HUES64 (cell line): Measurements from ENCODE around the gene DCST1. TPM values are rescaled to one million over a fixed set of nuclear protein-coding genes. Genes with fewer than 3 reads are reported as not detected.
"Not testable (repeated sequence)": the region's sequence is repeated elsewhere in the genome, so short reads cannot be mapped to it uniquely, and the experiment has no call there.

Experiments
- H3K27ac ChIP-seq: 2 replicates; pipeline ENCODE4 v1.7.0; 2013; ENCODE audit warnings: low read depth, low read length, inconsistent platforms
- H3K27me3 ChIP-seq: 2 replicates; pipeline ENCODE4 v1.6.1; 2013; ENCODE audit warnings: mild to moderate bottlenecking, low read length; ENCODE audit not compliant: insufficient read depth
- H3K36me3 ChIP-seq: 2 replicates; pipeline ENCODE4 v1.6.1; 2013; ENCODE audit warnings: mild to moderate bottlenecking, low read length; ENCODE audit not compliant: insufficient read depth
- H3K4me1 ChIP-seq: 2 replicates; pipeline ENCODE4 v1.6.1; 2013; ENCODE audit warnings: mild to moderate bottlenecking, low read length, moderate library complexity; ENCODE audit not compliant: insufficient read depth
- H3K4me3 ChIP-seq: 2 replicates; pipeline ENCODE4 v1.5.1; 2013; ENCODE audit warnings: mild to moderate bottlenecking, low read length, moderate library complexity
- H3K9ac ChIP-seq: 2 replicates; pipeline ENCODE4 v1.6.1; 2013; ENCODE audit warnings: mild to moderate bottlenecking, low read depth, low read length
- H3K9me3 ChIP-seq: 2 replicates; pipeline ENCODE4 v1.6.1; 2013; ENCODE audit warnings: low read depth, low read length; ENCODE audit not compliant: insufficient read depth
- WGBS: fragments of 150-250, 120-280 bp; methylation state at CpG from one replicate; pipeline ENCODE4 v1.1.7; 2013; ENCODE audit warnings: missing lambda C conversion rate; 5-methylcytosine and 5-hydroxymethylcytosine counted together
- polyA plus RNA-seq, 2 experiments: library from polyadenylated mRNA; stranded (reverse); fragments of 50-300 nt; gene quantifications; one replicate each; pipeline ENCODE4 v1.2.3, GENCODE V29; 2013

DCST1 gene, protein sequence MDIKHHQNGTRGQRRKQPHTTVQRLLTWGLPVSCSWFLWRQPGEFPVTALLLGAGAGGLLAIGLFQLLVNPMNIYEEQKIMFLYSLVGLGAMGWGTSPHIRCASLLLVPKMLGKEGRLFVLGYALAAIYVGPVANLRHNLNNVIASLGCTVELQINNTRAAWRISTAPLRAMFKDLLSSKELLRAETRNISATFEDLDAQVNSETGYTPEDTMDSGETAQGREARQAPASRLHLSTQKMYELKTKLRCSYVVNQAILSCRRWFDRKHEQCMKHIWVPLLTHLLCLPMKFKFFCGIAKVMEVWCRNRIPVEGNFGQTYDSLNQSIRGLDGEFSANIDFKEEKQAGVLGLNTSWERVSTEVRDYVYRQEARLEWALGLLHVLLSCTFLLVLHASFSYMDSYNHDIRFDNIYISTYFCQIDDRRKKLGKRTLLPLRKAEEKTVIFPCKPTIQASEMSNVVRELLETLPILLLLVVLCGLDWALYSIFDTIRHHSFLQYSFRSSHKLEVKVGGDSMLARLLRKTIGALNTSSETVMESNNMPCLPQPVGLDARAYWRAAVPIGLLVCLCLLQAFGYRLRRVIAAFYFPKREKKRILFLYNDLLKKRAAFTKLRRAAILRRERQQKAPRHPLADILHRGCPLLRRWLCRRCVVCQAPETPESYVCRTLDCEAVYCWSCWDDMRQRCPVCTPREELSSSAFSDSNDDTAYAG
- not detected for polyA plus RNA-seq (2013, experiment 1 of 2)
- not detected for polyA plus RNA-seq (2013, experiment 2 of 2)

DNA sequence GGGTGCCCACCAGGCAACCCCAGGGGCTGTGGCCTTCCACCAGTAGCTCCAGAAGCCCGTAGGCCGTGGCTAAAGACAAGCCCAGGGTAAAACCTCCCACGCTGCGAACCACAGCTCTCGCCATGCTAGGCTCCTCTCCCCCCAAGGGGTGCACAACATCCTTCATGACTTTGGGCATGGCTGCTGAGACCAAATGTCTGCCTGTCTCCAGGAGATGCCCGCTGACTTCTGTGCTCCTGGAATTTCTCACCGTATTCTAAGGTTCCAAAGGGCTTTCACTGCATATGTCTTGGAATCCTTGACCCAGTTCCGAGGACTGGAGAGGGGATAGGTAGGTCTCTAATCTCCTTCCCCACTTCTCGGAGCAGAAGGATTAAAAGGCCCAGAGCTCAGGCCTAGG, at the start of gene DCST1, which contains the start of gene DCST2:
TSS of gene DCST1 (plus strand) at position 301 of the 400 bp plus-strand sequence. CDS start 213 bp downstream, outside the sequence.
TSS of gene DCST2 (minus strand) at position 258 of the 400 bp plus-strand sequence. CDS start at position 178, 80 bp downstream.
- no peaks in the 10 kb centered on the region for H3K36me3 ChIP-seq
- 93% methylated on average over 9 of the region's 9 CpGs for WGBS
- no peak within 1 kb of the TSS for H3K4me3 ChIP-seq
- H3K9ac ChIP-seq = no peak within 1 kb of the TSS
- no peaks in the 10 kb centered on the region for H3K9me3 ChIP-seq
- no peaks in the 10 kb centered on the region for H3K27me3 ChIP-seq
- H3K4me1 ChIP-seq = peaks cover 2% of the 10 kb centered on the region; the same call in 1 of the 2 replicates
- no peak within 1 kb of the TSS for H3K27ac ChIP-seq

DNA sequence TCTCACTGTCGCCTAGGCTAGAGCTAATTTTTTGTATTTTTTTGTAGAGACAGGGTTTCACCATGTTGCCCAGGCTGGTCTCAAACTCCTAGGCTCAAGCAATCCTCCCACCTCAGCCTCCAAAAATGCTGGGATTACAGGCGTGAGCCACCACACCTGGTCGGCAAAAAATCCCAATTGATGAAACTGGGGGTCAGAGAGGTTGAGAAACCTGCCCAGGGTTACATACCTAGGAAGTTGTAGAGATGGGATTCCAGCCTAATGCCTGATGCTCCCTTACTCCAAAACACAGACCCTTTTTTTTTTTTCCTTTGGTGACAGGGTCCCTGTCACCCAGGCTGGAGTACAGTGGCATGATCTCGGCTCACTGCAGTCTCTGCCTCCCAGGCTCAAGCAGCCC, 46.9 kb upstream of the DCST1 start:
- 94% methylated on average over 4 of the region's 4 CpGs for WGBS
- not testable (repeated sequence) for H3K4me1 ChIP-seq, H3K27me3 ChIP-seq, H3K27ac ChIP-seq, H3K9me3 ChIP-seq, H3K4me3 ChIP-seq, H3K9ac ChIP-seq
- H3K36me3 ChIP-seq = peaks cover 56% of the 10 kb centered on the region

DNA sequence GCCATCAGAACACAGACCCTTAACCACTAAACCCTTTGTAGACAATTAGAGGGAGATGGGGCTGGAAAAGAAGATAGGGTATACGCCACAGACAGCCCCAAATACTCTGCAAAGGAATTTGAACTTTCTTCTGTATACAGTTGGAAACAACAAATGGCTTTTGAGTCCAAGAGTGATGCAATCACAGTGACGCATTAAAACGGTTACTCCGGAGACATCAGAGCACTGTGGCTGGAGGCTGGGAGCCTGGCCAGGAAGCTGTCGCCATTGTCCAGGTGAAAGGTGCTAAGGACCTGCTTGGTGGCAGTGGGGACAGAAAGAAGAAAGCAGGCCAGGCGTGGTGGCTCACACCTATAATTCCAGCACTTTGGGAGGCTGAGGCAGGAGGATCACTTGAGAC, 46.3 kb upstream of the DCST1 start:
- no peak overlapping the region for H3K4me3 ChIP-seq
- peaks cover 56% of the 10 kb centered on the region for H3K36me3 ChIP-seq
- no peaks in the 10 kb centered on the region for H3K9me3 ChIP-seq
- no peak overlapping the region for H3K27ac ChIP-seq
- peaks cover 5% of the 10 kb centered on the region; the same call in 1 of the 2 replicates for H3K4me1 ChIP-seq
- no peak overlapping the region for H3K9ac ChIP-seq
- H3K27me3 ChIP-seq = no peaks in the 10 kb centered on the region
- 97% methylated on average over 6 of the region's 6 CpGs for WGBS

DNA sequence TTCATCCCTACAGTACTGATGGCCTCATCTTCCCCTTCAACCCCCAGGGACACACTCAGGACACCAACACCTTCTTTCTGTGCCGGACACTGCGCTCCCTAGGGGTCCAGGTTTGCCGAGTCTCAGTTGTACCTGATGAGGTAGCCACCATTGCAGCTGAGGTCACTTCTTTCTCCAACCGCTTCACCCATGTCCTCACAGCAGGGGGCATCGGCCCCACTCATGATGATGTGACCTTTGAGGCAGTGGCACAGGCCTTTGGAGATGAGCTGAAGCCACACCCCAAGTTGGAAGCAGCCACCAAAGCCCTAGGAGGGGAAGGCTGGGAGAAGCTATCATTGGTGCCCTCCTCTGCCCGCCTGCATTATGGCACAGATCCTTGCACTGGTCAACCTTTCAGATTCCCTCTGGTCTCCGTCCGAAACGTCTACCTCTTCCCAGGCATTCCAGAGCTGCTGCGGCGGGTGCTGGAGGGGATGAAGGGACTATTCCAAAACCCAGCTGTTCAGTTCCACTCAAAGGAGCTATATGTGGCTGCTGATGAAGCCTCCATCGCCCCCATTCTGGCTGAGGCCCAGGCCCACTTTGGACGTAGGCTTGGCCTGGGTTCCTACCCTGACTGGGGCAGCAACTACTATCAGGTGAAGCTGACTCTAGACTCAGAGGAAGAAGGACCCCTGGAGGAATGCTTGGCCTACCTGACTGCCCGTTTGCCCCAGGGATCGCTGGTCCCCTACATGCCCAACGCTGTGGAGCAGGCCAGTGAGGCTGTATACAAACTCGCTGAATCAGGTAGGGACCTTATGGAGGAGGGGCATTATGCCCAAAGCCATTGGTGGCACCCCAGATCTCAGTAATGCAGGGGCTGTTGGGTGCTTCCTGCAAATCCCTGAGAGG, 45.3 kb upstream of the DCST1 start:
- H3K9ac ChIP-seq = no peak overlapping the region
- H3K36me3 ChIP-seq = peaks cover 60% of the 10 kb centered on the region
- H3K9me3 ChIP-seq = no peaks in the 10 kb centered on the region
- no peaks in the 10 kb centered on the region for H3K4me1 ChIP-seq
- WGBS = 95% methylated on average over 17 of the region's 17 CpGs
- H3K27me3 ChIP-seq = no peaks in the 10 kb centered on the region
- H3K27ac ChIP-seq = no peak overlapping the region
- no peak overlapping the region for H3K4me3 ChIP-seq

- Histone ChIP-seq H3K36me3 (peaks cover 60% of the 10 kb centered on the region), H3K4me1 (no peaks in the 10 kb centered on the region), H3K4me3 (no peak overlapping the region), H3K27ac (no peak overlapping the region), H3K9me3 (no peaks in the 10 kb centered on the region), H3K27me3 (no peaks in the 10 kb centered on the region), H3K9ac (no peak overlapping the region)
- WGBS = 90% methylated on average over 3 of the region's 3 CpGs
Measured at GRCh38 chr1:154989195-154989860, 44.3 kb upstream of the DCST1 start.

- peaks cover 54% of the 10 kb centered on the region for H3K36me3 ChIP-seq
- H3K27ac ChIP-seq = no peak overlapping the region
Measured at GRCh38 chr1:154990276-154990675, 43.3 kb upstream of the DCST1 start.

DNA sequence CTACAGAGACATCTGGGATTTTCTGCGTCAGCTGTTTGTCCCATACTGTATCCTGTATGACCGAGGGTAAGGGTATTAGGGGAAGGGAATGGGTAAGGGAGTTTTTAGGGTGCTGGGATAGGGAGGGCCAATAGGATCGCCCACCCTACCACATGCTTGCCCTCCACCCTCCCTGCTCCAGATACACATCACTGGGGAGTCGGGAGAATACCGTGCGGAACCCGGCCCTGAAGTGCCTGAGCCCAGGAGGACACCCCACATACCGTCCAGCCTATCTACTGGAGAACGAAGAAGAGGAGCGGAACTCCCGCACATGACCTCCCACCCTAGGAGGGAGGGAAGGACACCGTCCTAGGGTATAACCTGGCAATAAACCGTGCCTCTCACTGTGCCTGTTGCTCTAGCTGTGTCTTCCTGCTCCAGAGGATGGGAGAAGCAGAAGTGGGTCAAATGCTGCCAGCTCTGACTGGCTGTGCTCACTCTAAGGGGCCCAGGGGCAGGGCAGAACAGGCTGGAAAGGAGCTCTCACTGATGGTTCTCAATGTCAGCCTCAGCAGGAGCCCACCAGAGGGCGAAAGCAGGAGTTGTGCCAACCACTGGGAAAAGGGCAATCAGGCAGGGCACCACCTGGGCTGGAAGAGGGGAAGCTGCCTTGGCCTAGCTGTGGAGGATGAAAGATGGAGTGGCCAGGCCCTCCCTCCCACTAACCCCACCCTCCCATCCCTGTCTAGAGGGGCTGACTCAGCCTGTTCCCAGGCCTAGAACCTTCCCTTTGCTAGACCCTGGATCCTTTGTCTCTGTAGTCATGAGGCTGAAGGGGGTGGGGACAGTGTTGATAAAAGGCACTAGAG, 40.7 kb upstream of the DCST1 start:
- H3K27ac ChIP-seq = peak overlapping the region; percentile 14; the same call in 1 of the 2 replicates
- no peaks in the 10 kb centered on the region for H3K27me3 ChIP-seq
- peaks cover 37% of the 10 kb centered on the region for H3K36me3 ChIP-seq
- no peaks in the 10 kb centered on the region for H3K9me3 ChIP-seq
- H3K9ac ChIP-seq = no peak overlapping the region
- WGBS = 94% methylated on average over 14 of the region's 14 CpGs
- H3K4me3 ChIP-seq = no peak overlapping the region
- H3K4me1 ChIP-seq = 0 out of 2 replicates have a peak, but pooled peaks cover 3% of the 10 kb centered on the region

More at GRCh38 chr1:154990276-154990675, 43.3 kb upstream of the DCST1 start:
- H3K9ac ChIP-seq = no peak overlapping the region
- H3K4me3 ChIP-seq = no peak overlapping the region
- 98% methylated on average over 8 of the region's 8 CpGs for WGBS
- H3K9me3 ChIP-seq = no peaks in the 10 kb centered on the region
- no peaks in the 10 kb centered on the region for H3K4me1 ChIP-seq
- H3K27me3 ChIP-seq = no peaks in the 10 kb centered on the region

DNA sequence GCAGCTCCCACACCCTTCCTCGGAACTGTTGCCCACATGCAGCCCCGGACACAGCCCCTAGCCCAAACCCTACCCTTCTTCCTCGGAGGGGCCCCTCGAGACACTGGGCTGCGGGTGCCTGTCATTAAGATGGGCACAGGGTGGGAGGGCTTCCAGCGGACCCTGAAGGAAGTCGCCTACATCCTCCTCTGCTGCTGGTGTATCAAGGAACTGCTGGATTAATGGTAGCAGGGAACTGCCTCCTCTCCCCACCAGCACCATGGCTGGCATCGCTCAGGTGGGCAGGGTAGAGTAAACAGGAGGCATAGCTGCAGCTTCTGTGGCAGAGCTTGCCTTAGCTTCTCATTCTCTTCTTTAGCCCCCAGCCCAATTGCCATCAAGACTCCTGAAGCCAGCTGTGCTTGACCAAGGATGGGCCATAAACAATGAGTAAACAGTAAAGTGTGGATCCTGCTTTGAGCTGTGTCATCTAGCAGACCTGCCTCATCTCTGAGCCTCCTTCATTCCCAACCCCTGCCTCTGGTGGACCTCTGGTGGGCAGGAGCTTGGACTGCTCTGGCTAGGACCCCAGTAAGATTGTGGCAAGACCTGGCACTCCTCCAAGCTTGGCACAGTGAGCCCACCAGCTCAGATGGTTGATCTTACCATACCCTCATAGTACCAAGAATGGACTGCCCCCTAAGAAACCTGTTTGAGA, 39.9 kb upstream of the DCST1 start, which contains the start of gene LENEP:
TSS of gene LENEP (plus strand) at position 15 of the 697 bp plus-strand sequence. CDS start at position 37, 22 bp downstream.
- Histone ChIP-seq H3K4me3 (no peak within 1 kb of the TSS), H3K9me3 (no peaks in the 10 kb centered on the region), H3K36me3 (peaks cover 30% of the 10 kb centered on the region), H3K27ac (peak within 1 kb of the TSS; percentile 14; the same call in 1 of the 2 replicates), H3K27me3 (no peaks in the 10 kb centered on the region), H3K9ac (no peak within 1 kb of the TSS), H3K4me1 (0 out of 2 replicates have a peak, but pooled peaks cover 3% of the 10 kb centered on the region)
- 82% methylated on average over 8 of the region's 8 CpGs for WGBS

- WGBS = 93% methylated on average over 1 of the region's 1 CpG
- Histone ChIP-seq H3K9me3 (no peaks in the 10 kb centered on the region), H3K27ac (no peak overlapping the region), H3K27me3 (no peaks in the 10 kb centered on the region), H3K4me1 (0 out of 2 replicates have a peak, but pooled peaks cover 3% of the 10 kb centered on the region), H3K36me3 (peaks cover 25% of the 10 kb centered on the region), H3K9ac (no peak overlapping the region), H3K4me3 (no peak overlapping the region)
Measured at GRCh38 chr1:154994269-154994587, 39.4 kb upstream of the DCST1 start.
